ENCODE results near the gene DLL3.

- no peak for TF ChIP-seq ZNF140 (CRISPR knock-in tag; IDR thresholded peaks at IDR 0.05)
- TF ChIP-seq NELFE (IDR thresholded peaks at IDR 0.05; ENCODE audit: insufficient read depth, insufficient read length) = no peak
- no peak for TF ChIP-seq HIVEP1 (CRISPR knock-in tag; IDR thresholded peaks at IDR 0.05)
- TF ChIP-seq SMAD3 (CRISPR knock-in tag; conservative IDR thresholded peaks at IDR 0.05) = no peak
- TF ChIP-seq ZNF445 (CRISPR knock-in tag; IDR thresholded peaks at IDR 0.05; ENCODE audit: low read depth) = no peak
- no peak for TF ChIP-seq SP1 (CRISPR knock-in tag; IDR thresholded peaks at IDR 0.05)
- no peak for TF ChIP-seq ZNF717 (CRISPR knock-in tag; IDR thresholded peaks at IDR 0.05)
- no peak for TF ChIP-seq L3MBTL2 (IDR thresholded peaks at IDR 0.05)
- TF ChIP-seq ZEB2 (IDR thresholded peaks at IDR 0.05) = no peak
- no peak for TF ChIP-seq SIX5 (IDR thresholded peaks at IDR 0.05; ENCODE audit: borderline replicate concordance in 1 of 2, insufficient read depth in 1 of 2, low read depth in 1 of 2, low read length in 2 of 2)
- TF ChIP-seq SMC3 (conservative IDR thresholded peaks at IDR 0.05; ENCODE audit: insufficient read depth, low read depth, low read length) = no peak
- TF ChIP-seq POLR2AphosphoS5 (IDR thresholded peaks at IDR 0.05; ENCODE audit: control insufficient read depth, insufficient read depth, low read depth, low read length) = no peak
- no peak for TF ChIP-seq ZNF398 (CRISPR knock-in tag; IDR thresholded peaks at IDR 0.05)
- no peak for TF ChIP-seq EGR1 (conservative IDR thresholded peaks at IDR 0.05)
These were observed 27.9 kb upstream of the DLL3 start for GRCh38 chr19:39470724-39471339.

Data from K562 (cell line).